ENCODE data around the gene KCNN2.

Gene KCNN2

GRCh38 chr5:114361724-114362196 is at the start of gene KCNN2:
Gene KCNN2 (plus strand): TSS chr5:114362070. CDS start chr5:114362140, 70 bp downstream.
- DNase-seq (ENCODE audit: low read depth) = peak; percentile 6

GRCh38 chr5:114312658-114313057 is 49.2 kb upstream of the KCNN2 start:
- DNase-seq (ENCODE audit: low read depth) = no peak

- DNase-seq (ENCODE audit: low read depth) = no peak
These were observed 47.8 kb upstream of the KCNN2 start for GRCh38 chr5:114314061-114314460.

DNA sequence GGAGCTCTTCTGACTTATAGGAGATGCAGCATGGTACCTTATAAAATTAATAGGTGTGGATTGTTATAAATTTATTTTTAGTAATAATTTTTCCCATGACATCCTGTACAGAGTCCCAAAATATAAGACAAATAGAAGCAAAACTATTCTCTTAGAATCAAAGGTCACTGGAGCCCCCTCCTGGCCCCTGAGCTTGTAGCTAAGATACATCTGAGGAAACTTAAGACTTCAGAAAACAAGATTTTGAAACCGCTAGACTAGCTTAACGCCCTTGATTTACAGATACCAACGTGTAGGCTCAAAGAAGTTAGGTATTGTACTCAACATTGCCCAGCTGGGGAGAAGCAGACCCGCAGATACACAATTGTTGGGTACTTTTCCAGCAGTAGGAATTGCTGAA is 45.7 kb upstream of the KCNN2 start:
- no peak for DNase-seq (ENCODE audit: low read depth)

- no peak for DNase-seq (ENCODE audit: low read depth)
These were observed 44.1 kb upstream of the KCNN2 start for GRCh38 chr5:114317751-114318150.

- no peak for DNase-seq (ENCODE audit: low read depth)
These were observed 42.6 kb upstream of the KCNN2 start for GRCh38 chr5:114319236-114319635.

DNA sequence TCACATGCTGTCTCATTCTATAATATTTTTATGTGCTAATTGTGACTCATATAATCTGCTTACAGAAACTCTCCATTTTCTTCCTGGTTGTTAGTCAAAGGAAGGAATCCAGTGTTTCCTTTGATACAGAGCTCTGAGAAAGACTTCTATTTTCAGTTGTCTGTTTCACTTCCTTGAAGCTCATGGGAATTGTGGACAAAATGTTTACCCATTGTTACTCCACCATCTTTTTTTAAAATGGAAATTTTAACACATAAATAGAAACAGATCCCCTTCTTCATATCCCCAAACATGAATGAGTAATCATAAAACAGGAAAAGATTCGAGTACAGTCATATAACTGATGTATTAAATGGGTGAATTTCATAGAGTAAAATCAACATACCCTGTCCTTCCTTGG is 42.0 kb upstream of the KCNN2 start:
- no peak for DNase-seq (ENCODE audit: low read depth)

GRCh38 chr5:114324282-114324681 is 37.6 kb upstream of the KCNN2 start:
- no peak for DNase-seq (ENCODE audit: low read depth)

GRCh38 chr5:114325541-114325940 is 36.3 kb upstream of the KCNN2 start:
- no peak for DNase-seq (ENCODE audit: low read depth)

DNA sequence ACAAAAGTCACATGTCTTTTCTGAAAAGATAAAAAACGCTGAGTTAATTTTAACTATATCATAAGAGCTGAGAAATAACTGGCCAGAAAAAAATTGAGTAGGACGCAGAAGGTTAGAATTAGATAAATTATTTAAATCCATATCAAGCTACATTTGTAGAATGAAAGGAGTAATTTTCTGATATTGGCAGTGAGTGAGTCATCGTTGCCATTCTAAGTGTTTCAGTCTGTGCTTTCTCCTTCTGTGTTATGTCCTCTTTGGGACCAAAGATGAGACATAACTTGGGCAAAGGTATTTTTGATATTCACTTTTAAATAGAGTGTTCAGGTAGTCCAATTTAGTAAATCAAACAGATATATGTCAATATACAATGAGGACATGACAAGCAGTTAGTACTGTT is 34.4 kb upstream of the KCNN2 start:
- no peak for DNase-seq (ENCODE audit: low read depth)

DNA sequence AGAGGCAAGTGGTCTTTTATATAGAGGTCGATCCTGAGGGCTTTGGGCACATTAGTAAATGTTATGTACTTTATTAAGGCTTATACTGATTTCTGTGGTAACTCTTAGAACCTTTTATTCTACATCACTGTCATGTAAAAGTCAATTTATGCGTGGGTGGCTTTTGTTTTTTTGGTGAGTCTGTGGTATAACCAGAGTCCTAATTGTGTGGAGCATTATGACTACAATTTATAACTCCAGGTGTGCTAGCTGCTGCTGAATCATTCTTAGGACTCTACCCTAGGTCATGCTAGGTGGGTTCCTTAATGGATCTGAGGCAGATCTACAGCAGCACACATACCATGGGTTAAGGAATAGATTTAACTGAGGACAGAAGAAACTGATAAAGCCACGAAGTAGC is 33.9 kb upstream of the KCNN2 start:
- no peak for DNase-seq (ENCODE audit: low read depth)

DNA sequence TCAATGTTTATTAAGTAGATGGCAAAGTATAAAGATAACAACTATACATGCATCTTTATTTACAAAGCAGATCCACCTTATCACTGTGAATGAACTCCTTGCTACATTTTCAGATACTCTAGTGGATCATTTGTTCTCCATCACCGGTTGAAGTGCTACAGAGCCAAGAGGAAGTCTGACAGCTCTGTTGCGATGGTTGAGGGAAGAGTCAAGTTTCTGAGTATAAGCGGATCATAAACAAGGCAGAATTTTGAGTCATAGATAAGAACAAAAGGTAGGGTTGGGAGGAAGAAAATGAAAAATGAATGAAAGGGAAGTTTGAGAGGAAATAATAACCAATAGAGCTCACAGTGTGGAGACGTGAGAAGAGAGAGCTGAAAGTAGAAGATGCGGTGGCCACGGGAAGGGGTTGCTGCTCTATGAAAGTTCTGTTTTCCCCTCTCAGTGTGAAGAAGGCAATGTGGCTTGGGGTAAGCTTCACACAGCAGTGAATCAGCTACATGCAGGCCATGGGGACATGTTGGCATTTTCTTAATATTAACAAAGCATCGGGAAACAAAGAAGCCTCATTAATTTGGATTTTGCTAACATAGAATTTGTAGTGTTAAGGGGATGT is 30.8 kb upstream of the KCNN2 start:
- no peak for DNase-seq (ENCODE audit: low read depth)

DNA sequence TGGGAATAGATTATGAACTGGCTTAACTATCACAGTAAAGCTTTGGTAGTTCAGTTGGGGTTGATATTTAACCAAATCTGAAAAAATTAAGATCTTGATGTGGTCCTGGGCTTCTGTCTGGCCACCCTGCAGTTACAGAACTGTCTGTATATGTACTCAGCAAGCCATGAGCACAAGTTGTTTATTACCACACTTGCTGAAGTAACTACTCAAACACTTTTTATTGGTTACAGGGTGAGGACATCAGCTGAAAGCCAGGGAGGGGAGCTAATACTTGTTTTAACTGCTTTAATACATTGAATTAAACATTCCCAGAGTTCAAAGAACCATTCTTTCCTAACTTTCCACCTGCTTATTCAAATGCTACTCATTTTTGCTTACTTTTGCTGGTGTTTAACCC is 29.4 kb upstream of the KCNN2 start:
- no peak for DNase-seq (ENCODE audit: low read depth)

- DNase-seq (ENCODE audit: low read depth) = no peak
These were observed 28.9 kb upstream of the KCNN2 start for GRCh38 chr5:114332925-114333324.

GRCh38 chr5:114335391-114335790 is 26.5 kb upstream of the KCNN2 start:
- no peak for DNase-seq (ENCODE audit: low read depth)

DNA sequence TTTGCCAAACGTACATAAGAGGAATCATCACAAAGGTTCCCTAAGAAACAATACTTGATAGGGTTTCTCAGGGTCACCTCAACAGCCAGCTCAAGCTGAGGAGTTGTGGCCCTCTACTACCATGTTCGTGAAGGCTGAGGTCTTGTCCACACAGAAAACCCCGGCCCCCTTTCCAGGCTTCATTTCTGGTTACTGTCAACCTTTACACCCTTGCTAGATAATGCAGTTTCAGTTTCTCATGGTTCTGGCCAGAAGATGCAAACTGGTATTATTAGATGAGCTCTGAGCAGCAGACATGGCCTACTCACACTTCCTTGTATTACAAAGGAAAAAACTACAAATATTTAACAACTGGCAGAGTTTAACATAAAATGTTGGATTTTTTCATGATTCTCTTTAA is 22.8 kb upstream of the KCNN2 start:
- DNase-seq (ENCODE audit: low read depth) = no peak

- DNase-seq (ENCODE audit: low read depth) = no peak
These were observed 15.7 kb upstream of the KCNN2 start for GRCh38 chr5:114346181-114346580.

DNA sequence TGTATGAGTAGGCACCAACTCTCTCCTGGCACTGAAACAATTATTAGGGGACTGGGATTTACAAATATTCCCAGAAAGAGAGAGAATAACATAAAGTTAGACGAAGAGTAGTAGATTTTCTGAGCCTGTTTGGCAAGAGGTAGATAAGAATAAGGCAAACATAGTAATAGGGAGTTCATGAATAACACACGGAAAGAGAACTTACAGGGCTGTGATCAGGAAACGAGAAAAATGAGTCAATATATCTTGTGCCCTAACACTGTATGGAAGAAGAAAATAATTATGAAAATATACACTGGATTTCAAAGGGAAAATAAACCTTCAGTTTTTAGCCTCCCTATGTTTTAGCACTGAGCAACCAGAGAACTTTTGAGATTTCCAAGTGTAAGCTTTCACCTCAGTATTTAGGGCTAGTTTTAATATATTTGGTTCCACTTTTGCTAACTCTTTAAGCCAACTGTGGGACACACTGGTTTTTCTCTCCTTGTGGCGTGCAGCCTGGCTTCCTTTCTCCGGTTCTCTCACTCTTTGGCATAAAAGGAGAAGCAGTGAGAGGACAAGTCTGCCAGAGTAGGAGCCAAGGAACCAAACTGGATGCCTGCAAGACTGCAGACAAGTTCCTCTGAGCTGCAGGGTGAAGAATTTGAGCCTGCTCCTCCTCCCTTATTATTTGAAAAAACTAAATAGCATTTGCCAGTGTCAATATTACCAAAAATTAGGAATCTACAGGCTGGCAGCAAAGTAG is 6.6 kb upstream of the KCNN2 start:
- DNase-seq (ENCODE audit: low read depth) = no peak

DNA sequence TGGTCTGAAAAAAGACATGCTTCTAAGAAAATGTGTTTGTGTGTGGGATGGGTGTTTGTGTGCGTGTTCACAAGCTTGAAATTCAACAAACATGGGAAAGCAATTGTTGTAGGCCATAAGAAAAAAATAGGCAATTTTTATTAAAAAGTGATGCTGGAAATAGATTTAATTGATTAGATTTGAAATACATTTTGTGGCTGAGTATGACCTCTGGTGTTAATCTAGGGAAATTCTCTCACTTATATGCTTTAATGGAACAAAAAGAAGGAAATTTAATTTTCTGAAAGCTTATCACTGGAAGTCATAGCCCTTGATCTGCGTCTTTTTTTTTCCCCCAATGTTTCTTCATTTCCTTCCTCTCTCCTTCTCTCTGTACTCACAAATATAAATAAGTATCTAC is 3.5 kb upstream of the KCNN2 start:
- DNase-seq (ENCODE audit: low read depth) = no peak

- DNase-seq (ENCODE audit: low read depth) = no peak
These were observed 1.5 kb upstream of the KCNN2 start for GRCh38 chr5:114360357-114360756.

GRCh38 chr5:114360816-114361723 is 800 bp upstream of the KCNN2 start:
- DNase-seq (ENCODE audit: low read depth) = no peak

DNA sequence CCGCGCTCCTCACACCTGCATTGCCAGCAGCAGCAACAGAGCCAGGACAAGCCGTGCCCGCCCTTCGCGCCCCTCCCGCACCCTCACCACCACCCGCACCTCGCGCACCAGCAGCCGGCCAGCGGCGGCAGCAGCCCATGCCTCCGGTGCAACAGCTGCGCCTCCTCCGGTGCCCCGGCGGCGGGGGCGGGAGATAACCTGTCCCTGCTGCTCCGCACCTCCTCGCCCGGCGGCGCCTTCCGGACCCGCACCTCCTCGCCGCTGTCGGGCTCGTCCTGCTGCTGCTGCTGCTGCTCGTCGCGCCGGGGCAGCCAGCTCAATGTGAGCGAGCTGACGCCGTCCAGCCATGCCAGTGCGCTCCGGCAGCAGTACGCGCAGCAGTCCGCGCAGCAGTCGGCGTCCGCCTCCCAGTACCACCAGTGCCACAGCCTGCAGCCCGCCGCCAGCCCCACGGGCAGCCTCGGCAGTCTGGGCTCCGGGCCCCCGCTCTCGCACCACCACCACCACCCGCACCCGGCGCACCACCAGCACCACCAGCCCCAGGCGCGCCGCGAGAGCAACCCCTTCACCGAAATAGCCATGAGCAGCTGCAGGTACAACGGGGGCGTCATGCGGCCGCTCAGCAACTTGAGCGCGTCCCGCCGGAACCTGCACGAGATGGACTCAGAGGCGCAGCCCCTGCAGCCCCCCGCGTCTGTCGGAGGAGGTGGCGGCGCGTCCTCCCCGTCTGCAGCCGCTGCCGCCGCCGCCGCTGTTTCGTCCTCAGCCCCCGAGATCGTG is 517 bp downstream of the KCNN2 start:
- DNase-seq (ENCODE audit: low read depth) = no peak
